GM21423 (cell line): Measurements from ENCODE around the gene NPFFR1.
"Not testable (repeated sequence)": the region's sequence is repeated elsewhere in the genome, so short reads cannot be mapped to it uniquely, and the experiment has no call there.

ENCODE experiments used
- ATAC-seq: cut with Tn5 transposase; IDR thresholded peaks from one replicate; pipeline ENCODE4 v1.9.1; 2021; ENCODE audit warnings: mild to moderate bottlenecking, moderate library complexity; ENCODE audit not compliant: unreplicated experiment

The NPFFR1 gene

GRCh38 chr10:70228491-70228890, 55.3 kb downstream of the NPFFR1 start:
- ATAC-seq, result no peak

GRCh38 chr10:70227548-70228320, 56.1 kb downstream of the NPFFR1 start:
- no peak for ATAC-seq

- no peak for ATAC-seq
These were observed 60.1 kb downstream of the NPFFR1 start for GRCh38 chr10:70223728-70224127.

- not testable (repeated sequence) for ATAC-seq
These were observed 60.9 kb downstream of the NPFFR1 start for GRCh38 chr10:70222811-70223447.

GRCh38 chr10:70222340-70222794, 61.4 kb downstream of the NPFFR1 start:
- ATAC-seq, result no peak

GRCh38 chr10:70221030-70221429, 62.8 kb downstream of the NPFFR1 start:
- peak; percentile 25 for ATAC-seq

- no peak for ATAC-seq
These were observed 70.9 kb downstream of the NPFFR1 start for GRCh38 chr10:70212879-70213278.

- no peak for ATAC-seq
These were observed 71.5 kb downstream of the NPFFR1 start for GRCh38 chr10:70212277-70212676.

GRCh38 chr10:70206762-70207161, 77.0 kb downstream of the NPFFR1 start:
- no peak for ATAC-seq

GRCh38 chr10:70201105-70201504, 82.7 kb downstream of the NPFFR1 start:
- no peak for ATAC-seq

- no peak for ATAC-seq
These were observed 84.9 kb downstream of the NPFFR1 start for GRCh38 chr10:70198696-70199466.
